ENCODE data around the gene CTAGE9.

CTAGE9 gene

GRCh38 chr6:131687022-131687421 is 23.8 kb downstream of the CTAGE9 start:
- Histone ChIP-seq H3F3A (ENCODE audit: low read depth) (no peaks in the 10 kb centered on the region; the same call in 1 of the 2 replicates), H3K79me2 (ENCODE audit: insufficient read depth, low read length) (no peaks in the 10 kb centered on the region), H4K20me1 (ENCODE audit: insufficient read depth, low read length, poor library complexity, severe bottlenecking) (no peaks in the 10 kb centered on the region), H3K36me3 (ENCODE audit: insufficient read depth, low read length) (no peaks in the 10 kb centered on the region), H3K9me3 (ENCODE audit: insufficient read depth, low read depth, low read length) (no peaks in the 10 kb centered on the region), H3K4me1 (ENCODE audit: insufficient read depth, low read length, poor library complexity, severe bottlenecking) (no peaks in the 10 kb centered on the region), H3K9ac (ENCODE audit: low read depth, low read length, poor library complexity, severe bottlenecking) (no peak overlapping the region), H3K9me2 (replicated peaks; ENCODE audit: low read depth, low read length) (no peaks in the 10 kb centered on the region), H3K27me3 (ENCODE audit: insufficient read depth, low read length, poor library complexity, severe bottlenecking) (no peaks in the 10 kb centered on the region), H3K4me3 (ENCODE audit: low read length, poor library complexity, severe bottlenecking) (no peak overlapping the region), H2AFZ (ENCODE audit: low read length) (no peak overlapping the region), H3K4me2 (ENCODE audit: low read depth, low read length, poor library complexity, severe bottlenecking) (no peak overlapping the region)
- no peak for TF ChIP-seq CTCF (conservative IDR thresholded peaks at IDR 0.05; ENCODE audit: low read length)
- TF ChIP-seq EZH2phosphoT487 (IDR thresholded peaks at IDR 0.05; ENCODE audit: borderline replicate concordance): no peak

GRCh38 chr6:131685266-131685780 is 25.5 kb downstream of the CTAGE9 start:
- Histone ChIP-seq H3K9me2 (replicated peaks; ENCODE audit: low read depth, low read length) (no peaks in the 10 kb centered on the region), H3K4me1 (ENCODE audit: insufficient read depth, low read length, poor library complexity, severe bottlenecking) (no peaks in the 10 kb centered on the region), H3K36me3 (ENCODE audit: insufficient read depth, low read length) (no peaks in the 10 kb centered on the region)

DNA sequence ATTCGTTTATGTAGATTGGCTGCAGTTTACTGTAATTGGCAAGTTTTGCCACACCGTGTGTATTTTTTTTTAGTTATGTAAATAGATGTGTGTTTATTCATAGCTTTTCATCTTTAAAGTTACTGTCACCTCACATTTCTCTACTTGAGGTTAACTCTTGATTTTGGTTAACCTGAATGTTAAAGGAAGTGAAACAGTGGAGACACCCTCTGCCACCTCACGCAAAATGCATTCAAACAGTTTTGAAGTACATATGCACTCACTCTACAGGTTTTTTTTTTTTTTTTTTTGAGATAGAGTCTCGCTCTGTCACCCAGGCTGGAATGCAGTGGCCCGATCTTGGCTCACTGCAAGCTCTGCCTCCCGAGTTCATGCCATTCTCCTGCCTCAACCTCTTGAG is 27.3 kb downstream of the CTAGE9 start:
- H3K9ac ChIP-seq (ENCODE audit: low read depth, low read length, poor library complexity, severe bottlenecking): no peak overlapping the region
- H3K4me1 ChIP-seq (ENCODE audit: insufficient read depth, low read length, poor library complexity, severe bottlenecking): no peaks in the 10 kb centered on the region
- H3K36me3 ChIP-seq (ENCODE audit: insufficient read depth, low read length): no peaks in the 10 kb centered on the region
- no peak overlapping the region for H2AFZ ChIP-seq (ENCODE audit: low read length)
- H3K79me2 ChIP-seq (ENCODE audit: insufficient read depth, low read length): no peaks in the 10 kb centered on the region
- no peak overlapping the region for H3K4me2 ChIP-seq (ENCODE audit: low read depth, low read length, poor library complexity, severe bottlenecking)
- no peak overlapping the region for H3K4me3 ChIP-seq (ENCODE audit: low read length, poor library complexity, severe bottlenecking)
- no peaks in the 10 kb centered on the region for H3K9me2 ChIP-seq (replicated peaks; ENCODE audit: low read depth, low read length)
- no peaks in the 10 kb centered on the region for H3K27me3 ChIP-seq (ENCODE audit: insufficient read depth, low read length, poor library complexity, severe bottlenecking)
- no peaks in the 10 kb centered on the region for H3K9me3 ChIP-seq (ENCODE audit: insufficient read depth, low read depth, low read length)
- TF ChIP-seq EZH2phosphoT487 (IDR thresholded peaks at IDR 0.05; ENCODE audit: borderline replicate concordance) (no peak), CTCF (conservative IDR thresholded peaks at IDR 0.05; ENCODE audit: low read length) (no peak)
- H3F3A ChIP-seq (ENCODE audit: low read depth): no peaks in the 10 kb centered on the region
- H4K20me1 ChIP-seq (ENCODE audit: insufficient read depth, low read length, poor library complexity, severe bottlenecking): no peaks in the 10 kb centered on the region

More at GRCh38 chr6:131685266-131685780, 25.5 kb downstream of the CTAGE9 start:
- no peak for TF ChIP-seq CTCF (conservative IDR thresholded peaks at IDR 0.05; ENCODE audit: low read length)
- no peak for TF ChIP-seq EZH2phosphoT487 (IDR thresholded peaks at IDR 0.05; ENCODE audit: borderline replicate concordance)
- no peak overlapping the region for H3K4me2 ChIP-seq (ENCODE audit: low read depth, low read length, poor library complexity, severe bottlenecking)
- no peak overlapping the region for H2AFZ ChIP-seq (ENCODE audit: low read length)
- no peaks in the 10 kb centered on the region for H3K27me3 ChIP-seq (ENCODE audit: insufficient read depth, low read length, poor library complexity, severe bottlenecking)
- H3K9me3 ChIP-seq (ENCODE audit: insufficient read depth, low read depth, low read length): no peaks in the 10 kb centered on the region
- H4K20me1 ChIP-seq (ENCODE audit: insufficient read depth, low read length, poor library complexity, severe bottlenecking): no peaks in the 10 kb centered on the region
- H3K4me3 ChIP-seq (ENCODE audit: low read length, poor library complexity, severe bottlenecking): no peak overlapping the region
- no peaks in the 10 kb centered on the region; the same call in 1 of the 2 replicates for H3F3A ChIP-seq (ENCODE audit: low read depth)
- H3K79me2 ChIP-seq (ENCODE audit: insufficient read depth, low read length): no peaks in the 10 kb centered on the region
- no peak overlapping the region for H3K9ac ChIP-seq (ENCODE audit: low read depth, low read length, poor library complexity, severe bottlenecking)
